Smooth muscle cell (in vitro differentiated cells): ENCODE results near the gene SHOC1. TPM values are rescaled to one million over a fixed set of nuclear protein-coding genes. Genes with fewer than 3 reads are reported as not detected.

ENCODE experiments used
- DNase-seq: peaks from one replicate; lab custom pipeline; 2025; ENCODE audit not compliant: unreplicated experiment; lab: John Stamatoyannopoulos, UW
- H2AFZ ChIP-seq: fragments of 200-600 bp; sonication (generic); 2 replicates; pipeline ENCODE4 v1.6.0; 2016; ENCODE audit warnings: antibody characterized with exemption, low read depth, mild to moderate bottlenecking
- H3F3A ChIP-seq: fragments of 200-600 bp; sonication (generic); 2 replicates; pipeline ENCODE4 v1.6.0; 2017; ENCODE audit warnings: antibody characterized with exemption, low read depth
- H3K27ac ChIP-seq: fragments of 200-600 bp; sonication (generic); 2 replicates; pipeline ENCODE4 v1.5.1; 2016; ENCODE audit warnings: low read depth, mild to moderate bottlenecking
- H3K27me3 ChIP-seq: fragments of 200-600 bp; sonication (generic); 2 replicates; pipeline ENCODE4 v1.6.1; 2016; ENCODE audit warnings: low read depth, mild to moderate bottlenecking
- H3K36me3 ChIP-seq: fragments of 200-600 bp; sonication (generic); 2 replicates; pipeline ENCODE4 v1.5.1; 2016; ENCODE audit warnings: low read depth
- H3K4me1 ChIP-seq: fragments of 200-600 bp; sonication (generic); 2 replicates; pipeline ENCODE4 v1.5.1; 2016; ENCODE audit warnings: low read depth
- H3K4me2 ChIP-seq: fragments of 200-600 bp; sonication (generic); 2 replicates; pipeline ENCODE4 v1.6.0; 2016; ENCODE audit warnings: mild to moderate bottlenecking
- H3K4me3 ChIP-seq: fragments of 200-600 bp; sonication (generic); 2 replicates; pipeline ENCODE4 v1.5.1; 2016; ENCODE audit warnings: mild to moderate bottlenecking
- H3K79me2 ChIP-seq: fragments of 200-600 bp; sonication (generic); 2 replicates; pipeline ENCODE4 v1.6.0; 2016; ENCODE audit warnings: low read depth, mild to moderate bottlenecking
- H3K9ac ChIP-seq: fragments of 200-600 bp; sonication (generic); 2 replicates; pipeline ENCODE4 v1.6.0; 2016; ENCODE audit warnings: low read depth
- H3K9me3 ChIP-seq: fragments of 200-600 bp; sonication (generic); replicated peaks from 2 replicates; pipeline ENCODE4 v1.5.1; 2016; ENCODE audit warnings: low read depth
- H4K20me1 ChIP-seq: fragments of 200-600 bp; sonication (generic); 2 replicates; pipeline ENCODE4 v1.6.0; 2016; ENCODE audit warnings: low read depth
- WGBS: methylation state at CpG from one replicate; pipeline ENCODE4 v1.1.7; 2016; ENCODE audit warnings: low lambda C conversion rate; 5-methylcytosine and 5-hydroxymethylcytosine counted together
- polyA plus RNA-seq: library from polyadenylated mRNA; unstranded; fragments of >200 nt; fragmentation: Nextera tagmentation; extraction: Ambion mirVana; gene quantifications from 2 replicates; pipeline ENCODE4 v1.2.1, GENCODE V29; 2016
- total RNA-seq: library from RNA; depleted of rRNA; stranded (reverse); fragments of >200 nt; gene quantifications from 2 replicates; pipeline ENCODE4 v1.2.3, GENCODE V29; 2014
- TF ChIP-seq, protein P1 (sequence below): fragments of 200-600 bp; sonication (generic); IDR thresholded peaks from 2 replicates; pipeline ENCODE4 v1.5.1; 2017; ENCODE audit warnings: borderline replicate concordance, mild to moderate bottlenecking, antibody characterized with exemption; ENCODE audit not compliant: insufficient read depth, poor library complexity, severe bottlenecking

The SHOC1 gene
- total RNA-seq: not detected in 2 replicates
- polyA plus RNA-seq: 0.31 TPM in 1 of 2 replicates, not detected in the other

- 96% methylated on average over 28 of the region's 29 CpGs for WGBS
- TF ChIP-seq, protein P1, sequence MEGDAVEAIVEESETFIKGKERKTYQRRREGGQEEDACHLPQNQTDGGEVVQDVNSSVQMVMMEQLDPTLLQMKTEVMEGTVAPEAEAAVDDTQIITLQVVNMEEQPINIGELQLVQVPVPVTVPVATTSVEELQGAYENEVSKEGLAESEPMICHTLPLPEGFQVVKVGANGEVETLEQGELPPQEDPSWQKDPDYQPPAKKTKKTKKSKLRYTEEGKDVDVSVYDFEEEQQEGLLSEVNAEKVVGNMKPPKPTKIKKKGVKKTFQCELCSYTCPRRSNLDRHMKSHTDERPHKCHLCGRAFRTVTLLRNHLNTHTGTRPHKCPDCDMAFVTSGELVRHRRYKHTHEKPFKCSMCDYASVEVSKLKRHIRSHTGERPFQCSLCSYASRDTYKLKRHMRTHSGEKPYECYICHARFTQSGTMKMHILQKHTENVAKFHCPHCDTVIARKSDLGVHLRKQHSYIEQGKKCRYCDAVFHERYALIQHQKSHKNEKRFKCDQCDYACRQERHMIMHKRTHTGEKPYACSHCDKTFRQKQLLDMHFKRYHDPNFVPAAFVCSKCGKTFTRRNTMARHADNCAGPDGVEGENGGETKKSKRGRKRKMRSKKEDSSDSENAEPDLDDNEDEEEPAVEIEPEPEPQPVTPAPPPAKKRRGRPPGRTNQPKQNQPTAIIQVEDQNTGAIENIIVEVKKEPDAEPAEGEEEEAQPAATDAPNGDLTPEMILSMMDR: no peak
- Histone ChIP-seq H3K4me1 (no peaks in the 10 kb centered on the region), H3K9me3 (no peaks in the 10 kb centered on the region), H3K9ac (no peak within 1 kb of the TSS), H3K79me2 (no peaks in the 10 kb centered on the region), H3K4me3 (no peak within 1 kb of the TSS), H2AFZ (no peak within 1 kb of the TSS), H3K4me2 (no peak within 1 kb of the TSS), H3K36me3 (no peaks in the 10 kb centered on the region), H3K27ac (no peak within 1 kb of the TSS), H3K27me3 (no peaks in the 10 kb centered on the region), H4K20me1 (no peaks in the 10 kb centered on the region), H3F3A (no peaks in the 10 kb centered on the region)
- DNase-seq: no peak
These were observed at the start of gene SHOC1 for GRCh38 chr9:111794835-111795556. Gene SHOC1, minus strand, starts transcription at chr9:111794937. Its CDS starts 3,519 bp downstream, at chr9:111791418.

DNA sequence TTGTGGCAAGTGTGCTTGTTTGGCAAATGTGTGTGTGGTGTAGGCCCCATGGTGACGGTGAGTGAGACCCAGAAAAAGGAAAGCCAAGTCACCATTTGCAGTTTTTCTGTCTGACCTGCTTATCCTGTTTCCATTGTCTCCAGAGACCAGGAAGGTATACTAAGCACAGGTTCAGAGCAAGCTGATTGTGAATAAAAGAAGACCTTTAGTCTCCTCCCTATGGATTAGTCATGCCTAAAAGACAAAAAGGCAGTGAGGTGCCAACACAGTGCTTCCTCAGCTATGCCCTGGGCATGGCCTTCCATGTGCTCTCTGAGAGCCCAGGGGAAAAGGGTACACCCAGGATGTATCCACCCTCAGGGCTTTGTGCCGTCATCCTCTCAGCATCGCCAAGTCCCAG, 49.2 kb upstream of the SHOC1 start:
- H3K9ac ChIP-seq: no peak overlapping the region
- DNase-seq: no peak
- H3K9me3 ChIP-seq: no peaks in the 10 kb centered on the region
- TF ChIP-seq, protein P1: no peak
- no peaks in the 10 kb centered on the region for H4K20me1 ChIP-seq
- no peaks in the 10 kb centered on the region for H3K4me1 ChIP-seq
- no peak overlapping the region for H3K27ac ChIP-seq
- H3K4me3 ChIP-seq: no peak overlapping the region
- no peak overlapping the region for H3K4me2 ChIP-seq
- no peaks in the 10 kb centered on the region for H3F3A ChIP-seq
- no peaks in the 10 kb centered on the region for H3K79me2 ChIP-seq
- no peaks in the 10 kb centered on the region for H3K36me3 ChIP-seq
- H2AFZ ChIP-seq: no peak overlapping the region
- H3K27me3 ChIP-seq: peaks cover 4% of the 10 kb centered on the region
- WGBS: 81% methylated on average over 3 of the region's 3 CpGs

DNA sequence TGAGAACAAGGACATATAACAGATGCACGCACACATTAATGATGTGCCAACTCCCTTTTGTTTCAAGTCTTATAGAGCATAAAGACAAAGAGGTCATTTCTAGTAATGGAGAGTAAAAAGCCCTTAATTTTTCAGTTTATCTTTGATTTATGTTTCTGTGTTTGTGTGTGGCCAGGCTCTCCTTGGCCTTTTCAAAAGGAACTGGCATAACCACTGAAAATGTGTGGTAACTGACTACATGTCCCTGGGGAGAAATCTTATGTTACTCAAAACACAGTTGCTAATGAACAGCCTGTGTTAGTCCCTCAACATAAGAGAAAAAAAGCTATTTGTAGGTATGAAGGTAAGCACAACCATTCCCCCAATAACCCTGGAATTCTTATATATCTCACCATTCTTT, 47.6 kb upstream of the SHOC1 start:
- no peak for DNase-seq
- Histone ChIP-seq H3K9me3 (no peaks in the 10 kb centered on the region), H2AFZ (no peak overlapping the region), H3K79me2 (no peaks in the 10 kb centered on the region), H3K4me3 (no peak overlapping the region), H3K36me3 (no peaks in the 10 kb centered on the region), H3K9ac (no peak overlapping the region), H4K20me1 (no peaks in the 10 kb centered on the region), H3K27me3 (peaks cover 4% of the 10 kb centered on the region), H3K4me2 (no peak overlapping the region), H3F3A (no peaks in the 10 kb centered on the region), H3K27ac (no peak overlapping the region), H3K4me1 (no peaks in the 10 kb centered on the region)
- TF ChIP-seq, protein P1: no peak
- 100% methylated on average over 1 of the region's 1 CpG for WGBS

GRCh38 chr9:111840442-111840841, 45.7 kb upstream of the SHOC1 start:
- H4K20me1 ChIP-seq: no peaks in the 10 kb centered on the region
- no peaks in the 10 kb centered on the region for H3K36me3 ChIP-seq
- no peak overlapping the region for H3K9ac ChIP-seq
- H3K4me1 ChIP-seq: no peaks in the 10 kb centered on the region
- DNase-seq: no peak
- no peaks in the 10 kb centered on the region for H3F3A ChIP-seq
- WGBS: 87% methylated on average over 1 of the region's 1 CpG
- no peak overlapping the region for H3K4me3 ChIP-seq
- H3K27me3 ChIP-seq: peaks cover 4% of the 10 kb centered on the region
- no peak overlapping the region for H2AFZ ChIP-seq
- H3K9me3 ChIP-seq: no peaks in the 10 kb centered on the region
- H3K27ac ChIP-seq: no peak overlapping the region
- no peak overlapping the region for H3K4me2 ChIP-seq
- TF ChIP-seq, protein P1: no peak
- no peaks in the 10 kb centered on the region for H3K79me2 ChIP-seq
